ENCODE data around the gene NRXN3. TPM values are rescaled to one million over a fixed set of nuclear protein-coding genes. Genes with fewer than 3 reads are reported as not detected.

Gene NRXN3
- total and polyA plus RNA-seq, 11 donors, result 0.19 to 2.2 (median 1.1) TPM

DNA sequence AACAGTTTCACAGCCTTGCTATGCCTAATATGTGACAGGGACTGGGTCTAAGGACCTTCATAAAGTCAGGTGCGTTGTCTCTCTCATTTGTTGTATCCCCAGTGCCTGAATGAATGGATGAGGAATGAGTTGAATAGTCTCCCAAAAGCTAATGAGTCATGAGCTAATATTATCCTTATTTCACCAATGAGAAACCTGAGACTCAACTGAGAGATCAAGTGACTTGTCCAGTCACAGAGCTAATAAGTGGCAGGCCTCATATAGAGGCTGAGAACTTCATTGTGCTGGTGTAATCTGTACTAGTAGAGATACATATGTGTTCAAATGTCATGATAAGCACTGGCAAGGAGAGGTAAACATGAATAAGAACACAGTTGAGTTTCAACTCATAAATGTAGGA is 612.4 kb downstream of the NRXN3 start:
- Histone ChIP-seq H3K4me3 (no peak overlapping the region), H3K27me3 (no peaks in the 10 kb centered on the region), H3K36me3 (no peaks in the 10 kb centered on the region), H3K9me3 (no peaks in the 10 kb centered on the region), H3K4me1 (no peaks in the 10 kb centered on the region), H3K27ac (no peak overlapping the region)
- ATAC-seq, result no peak
- TF ChIP-seq, protein P1, sequence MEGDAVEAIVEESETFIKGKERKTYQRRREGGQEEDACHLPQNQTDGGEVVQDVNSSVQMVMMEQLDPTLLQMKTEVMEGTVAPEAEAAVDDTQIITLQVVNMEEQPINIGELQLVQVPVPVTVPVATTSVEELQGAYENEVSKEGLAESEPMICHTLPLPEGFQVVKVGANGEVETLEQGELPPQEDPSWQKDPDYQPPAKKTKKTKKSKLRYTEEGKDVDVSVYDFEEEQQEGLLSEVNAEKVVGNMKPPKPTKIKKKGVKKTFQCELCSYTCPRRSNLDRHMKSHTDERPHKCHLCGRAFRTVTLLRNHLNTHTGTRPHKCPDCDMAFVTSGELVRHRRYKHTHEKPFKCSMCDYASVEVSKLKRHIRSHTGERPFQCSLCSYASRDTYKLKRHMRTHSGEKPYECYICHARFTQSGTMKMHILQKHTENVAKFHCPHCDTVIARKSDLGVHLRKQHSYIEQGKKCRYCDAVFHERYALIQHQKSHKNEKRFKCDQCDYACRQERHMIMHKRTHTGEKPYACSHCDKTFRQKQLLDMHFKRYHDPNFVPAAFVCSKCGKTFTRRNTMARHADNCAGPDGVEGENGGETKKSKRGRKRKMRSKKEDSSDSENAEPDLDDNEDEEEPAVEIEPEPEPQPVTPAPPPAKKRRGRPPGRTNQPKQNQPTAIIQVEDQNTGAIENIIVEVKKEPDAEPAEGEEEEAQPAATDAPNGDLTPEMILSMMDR (IDR thresholded peaks at IDR 0.05), result no peak
- no peak for TF ChIP-seq POLR2A (IDR thresholded peaks at IDR 0.05)
- intact Hi-C loops (cut with DNase I), result no loop called here
- no peak for DNase-seq
- WGBS, 4 donors, result 85 to 96% (median 91%) methylated on average over 1 of the region's 1 CpG

DNA sequence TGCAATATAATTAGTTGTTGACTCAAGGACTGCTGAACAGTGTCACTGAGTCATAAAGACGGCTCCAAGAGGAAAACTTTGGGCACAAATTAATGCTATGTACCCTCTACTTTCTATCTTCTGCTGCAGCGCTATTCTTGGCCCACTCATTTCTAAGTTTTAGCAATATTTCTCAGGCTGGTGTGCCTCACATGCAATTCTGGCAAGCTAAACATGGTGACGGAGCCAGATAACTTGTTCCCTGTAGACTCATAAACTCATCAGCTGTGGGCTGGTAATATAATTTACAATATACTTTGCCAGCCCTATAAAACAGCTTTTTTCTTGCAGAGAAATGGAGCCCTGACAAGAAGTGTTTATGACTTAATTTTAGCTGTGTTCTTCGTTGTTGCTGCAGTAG is 615.1 kb downstream of the NRXN3 start:
- WGBS, 4 donors, result 59 to 72% (median 64%) methylated on average over 4 of the region's 4 CpGs
- H3K4me3 ChIP-seq, result no peak overlapping the region
- TF ChIP-seq POLR2A (IDR thresholded peaks at IDR 0.05), result no peak
- TF ChIP-seq, protein P1 (IDR thresholded peaks at IDR 0.05), result no peak
- H3K4me1 ChIP-seq, result no peaks in the 10 kb centered on the region
- DNase-seq, result no peak
- no peak overlapping the region for H3K27ac ChIP-seq
- H3K9me3 ChIP-seq, result no peaks in the 10 kb centered on the region
- H3K36me3 ChIP-seq, result no peaks in the 10 kb centered on the region
- H3K27me3 ChIP-seq, result no peaks in the 10 kb centered on the region
- intact Hi-C loops (cut with DNase I), result no loop called here
- ATAC-seq, result no peak

DNA sequence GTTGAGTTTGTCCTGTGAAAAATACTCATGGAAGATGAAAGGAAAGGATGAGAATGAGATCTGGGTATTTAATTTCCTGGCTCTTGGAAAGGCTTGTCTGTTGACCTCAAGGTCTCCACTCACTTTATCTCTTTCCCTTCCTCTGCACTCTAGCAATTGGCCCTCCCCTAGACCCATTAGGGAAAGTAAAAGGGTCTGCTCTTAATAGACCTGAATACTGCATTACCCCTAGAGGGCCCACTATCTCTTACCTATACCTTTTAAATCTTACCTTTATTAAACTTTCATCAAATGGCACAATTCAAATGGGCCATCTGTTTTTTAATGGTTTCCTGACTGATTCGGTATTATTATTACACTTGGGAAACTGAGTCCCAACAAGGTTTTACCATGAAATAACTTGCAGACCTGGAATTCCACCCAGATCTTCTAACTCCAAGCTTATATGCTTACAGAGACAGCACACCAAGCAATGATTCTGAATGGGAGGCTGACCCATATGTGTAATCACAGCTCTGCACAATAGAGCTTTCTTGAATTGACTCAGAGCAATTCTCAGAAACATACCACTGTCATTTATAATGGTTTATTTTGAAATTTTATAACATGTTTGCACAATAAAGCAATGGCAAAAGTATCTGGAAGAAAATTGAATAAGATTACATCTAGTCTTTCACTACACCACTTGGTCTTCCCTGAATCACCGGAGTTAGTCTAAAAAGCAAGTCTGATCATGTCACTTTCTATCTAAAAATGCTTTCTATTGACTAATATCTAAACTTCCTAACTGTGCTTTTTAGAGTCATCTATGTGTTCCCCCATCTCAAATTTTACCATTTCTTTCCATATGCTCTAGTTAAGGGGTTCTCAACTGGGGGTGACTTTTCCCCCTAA is 618.5 kb downstream of the NRXN3 start:
- ATAC-seq, result no peak
- Histone ChIP-seq H3K4me1 (no peaks in the 10 kb centered on the region), H3K9me3 (no peaks in the 10 kb centered on the region), H3K4me3 (no peak overlapping the region), H3K27ac (no peak overlapping the region), H3K27me3 (no peaks in the 10 kb centered on the region), H3K36me3 (no peaks in the 10 kb centered on the region)
- no peak for TF ChIP-seq POLR2A (IDR thresholded peaks at IDR 0.05)
- intact Hi-C loops (cut with DNase I), result no loop called here
- DNase-seq, result no peak
- 84 to 93% (median 85%) methylated on average over 2 of the region's 2 CpGs for WGBS, 4 donors

DNA sequence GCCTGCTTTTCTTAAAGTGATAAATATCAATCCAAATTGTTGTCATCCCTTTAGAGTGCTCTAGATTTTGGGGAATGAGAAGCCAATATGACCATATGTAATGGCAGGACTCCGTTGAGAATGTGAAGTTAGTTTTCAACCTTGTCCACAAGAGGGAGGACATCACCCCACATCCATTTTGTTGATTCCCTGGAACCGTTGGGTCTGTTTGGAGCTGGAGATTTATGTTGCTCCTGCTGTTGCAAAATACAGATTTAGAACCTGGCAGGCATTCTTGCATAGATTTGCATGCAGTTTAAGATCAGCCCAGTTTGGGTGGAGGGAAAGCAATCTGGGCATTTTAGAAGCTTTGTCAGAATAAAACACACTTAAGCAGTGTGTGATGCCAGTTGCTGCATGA is 620.1 kb downstream of the NRXN3 start:
- no peaks in the 10 kb centered on the region for H3K4me1 ChIP-seq
- H3K27me3 ChIP-seq, result no peaks in the 10 kb centered on the region
- no peaks in the 10 kb centered on the region for H3K9me3 ChIP-seq
- TF ChIP-seq POLR2A (IDR thresholded peaks at IDR 0.05), result no peak
- TF ChIP-seq, protein P1 (IDR thresholded peaks at IDR 0.05), result no peak
- no peak overlapping the region for H3K4me3 ChIP-seq
- ATAC-seq (no peak), DNase-seq (no peak)
- no peak overlapping the region for H3K27ac ChIP-seq
- WGBS, 4 donors, result 11 to 15% (median 14%) methylated on average over 2 of the region's 2 CpGs
- intact Hi-C loops (cut with DNase I), result no loop called here
- H3K36me3 ChIP-seq, result no peaks in the 10 kb centered on the region

All from heart left ventricle (tissue), 16 donors.